ENCODE results near the gene TMA7B.

GRCh38 chr22:39943953-39944872 lies 16.0 kb upstream of the TMA7B start:
- TF ChIP-seq EZH2phosphoT487 (IDR thresholded peaks at IDR 0.05; ENCODE audit: insufficient read depth, low read depth), result no peak
- no peak for TF ChIP-seq EZH2 (IDR thresholded peaks at IDR 0.05; ENCODE audit: insufficient read depth, poor library complexity, severe bottlenecking)
